ENCODE data around the gene MSMP.

The MSMP gene

DNA sequence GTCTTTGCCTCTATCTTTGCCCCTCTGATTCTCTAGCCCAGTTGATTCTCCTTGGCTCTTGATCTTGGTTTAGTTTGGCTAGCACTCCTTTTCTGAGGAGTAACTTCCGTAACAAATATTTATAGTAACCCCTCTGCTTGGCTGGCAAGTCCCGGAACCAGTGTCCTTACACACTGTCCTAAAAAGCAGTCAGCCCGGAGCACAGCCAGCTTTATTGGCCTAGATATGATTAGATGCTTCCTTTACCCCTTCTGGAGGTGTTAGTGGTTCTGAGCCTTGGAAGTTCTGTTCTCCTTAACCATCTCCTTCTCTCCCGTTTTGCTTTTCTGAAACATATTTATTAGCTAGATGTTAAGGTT is 17.0 kb upstream of the MSMP start:
- no peak for DNase-seq

GRCh38 chr9:35769763-35770162 is 15.7 kb upstream of the MSMP start:
- no peak for DNase-seq

DNA sequence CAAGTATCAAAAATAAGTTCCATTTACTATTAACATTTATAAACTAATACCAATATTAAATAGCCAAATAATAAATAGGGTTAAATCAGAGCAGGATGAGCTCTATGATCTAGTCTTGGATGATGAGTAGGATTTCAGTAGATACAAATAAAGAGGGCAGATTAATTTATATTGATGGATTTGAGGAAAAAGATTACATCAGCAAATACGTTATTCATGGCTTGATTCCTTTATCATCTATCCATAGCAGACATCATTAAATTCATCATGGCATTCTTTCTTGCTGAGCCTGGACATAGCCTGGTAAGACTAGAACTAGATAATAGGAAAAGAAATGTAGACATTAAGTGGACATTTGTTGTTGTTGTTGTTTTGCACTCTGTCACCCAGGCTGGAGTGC is 13.4 kb upstream of the MSMP start:
- DNase-seq, result no peak

GRCh38 chr9:35766997-35767396 is 12.9 kb upstream of the MSMP start:
- DNase-seq, result no peak

GRCh38 chr9:35763803-35764202 is 9.7 kb upstream of the MSMP start:
- DNase-seq, result no peak

- no peak for DNase-seq
Observed at GRCh38 chr9:35763181-35763580, 9.1 kb upstream of the MSMP start.

DNA sequence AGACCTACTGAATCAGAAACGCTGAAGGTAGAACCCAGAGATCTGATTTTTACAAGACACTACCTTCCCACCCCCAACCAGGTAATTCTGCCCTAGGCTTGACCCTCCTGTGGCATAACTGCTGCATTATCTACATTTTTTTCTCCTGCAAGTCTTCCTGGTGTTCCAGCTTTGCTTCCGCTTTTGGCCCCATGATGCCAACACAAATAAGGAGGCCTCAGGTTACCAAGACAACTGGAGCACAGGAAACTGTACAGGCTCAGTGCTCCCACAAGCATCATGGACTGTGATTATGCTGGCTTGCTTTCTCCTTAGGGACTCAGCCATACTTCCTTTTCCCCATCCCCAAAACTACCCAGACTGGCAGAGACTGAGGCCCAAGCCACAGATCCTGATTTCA is 6.6 kb upstream of the MSMP start:
- DNase-seq, result no peak

- DNase-seq, result no peak
Observed at GRCh38 chr9:35759795-35760194, 5.7 kb upstream of the MSMP start.

DNA sequence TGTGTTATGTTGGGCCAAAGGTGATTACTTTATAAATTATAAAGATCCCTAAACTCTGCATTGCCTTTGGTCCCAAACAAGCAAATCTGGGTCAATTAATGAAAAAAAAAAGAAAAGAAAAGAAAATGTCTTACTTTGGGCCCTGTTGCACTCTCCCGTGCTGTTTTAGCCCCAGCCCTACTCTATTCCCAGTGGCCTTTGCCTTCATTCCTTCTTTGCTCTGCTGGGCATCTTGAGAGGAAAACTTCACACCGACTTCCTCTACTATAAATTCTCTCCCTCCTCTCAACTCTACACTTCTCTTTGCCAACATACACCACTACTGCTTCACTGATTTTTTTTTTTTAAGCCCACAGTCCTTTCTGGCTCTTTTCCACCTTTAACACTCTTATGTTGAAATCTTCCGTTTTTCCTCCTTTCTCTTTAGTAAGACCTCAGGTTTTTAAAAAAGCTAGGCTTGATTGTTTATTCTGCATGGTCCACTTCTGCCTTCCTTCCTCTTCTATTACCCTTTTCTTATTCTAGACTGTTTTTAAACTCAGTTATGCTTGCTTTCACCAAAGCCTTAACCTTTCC is 4.5 kb upstream of the MSMP start:
- no peak for DNase-seq

GRCh38 chr9:35757892-35758275 is 3.8 kb upstream of the MSMP start:
- DNase-seq, result no peak

DNA sequence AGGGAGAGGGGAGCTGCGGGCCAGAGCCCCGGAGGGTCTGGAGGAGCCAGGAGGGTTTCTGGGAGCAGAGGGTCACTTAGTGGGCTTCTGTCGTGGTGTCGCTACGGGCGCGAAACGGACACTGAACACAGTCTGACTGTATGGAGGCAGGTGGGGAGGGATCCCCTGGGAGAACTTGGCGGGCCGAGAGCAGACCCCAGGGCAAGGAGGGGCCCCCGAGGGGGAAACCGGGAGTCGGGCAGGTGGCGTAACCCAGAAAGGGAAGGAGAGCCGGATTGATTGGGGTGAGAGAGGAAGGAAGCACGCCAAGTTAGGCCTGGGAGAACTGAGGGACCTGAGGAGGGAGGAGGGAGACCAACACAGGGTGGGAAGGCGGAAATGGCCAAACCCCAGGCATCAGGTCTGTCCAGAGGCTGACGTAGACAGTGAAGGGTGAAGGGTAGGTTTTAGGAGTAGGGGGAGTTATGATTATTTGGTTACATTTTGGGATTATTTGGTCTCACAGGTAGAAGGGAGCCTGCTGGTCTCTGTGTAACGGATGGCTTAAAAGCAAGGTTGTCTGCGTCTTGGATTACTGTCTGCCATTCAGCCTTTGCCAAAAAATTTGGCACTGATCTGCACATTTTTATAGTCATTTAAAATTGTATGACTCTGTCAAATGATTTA is 3.3 kb upstream of the MSMP start:
- peak; percentile 71 for DNase-seq

- peak; percentile 76 for DNase-seq
Observed at GRCh38 chr9:35756275-35757225, 2.5 kb upstream of the MSMP start.

DNA sequence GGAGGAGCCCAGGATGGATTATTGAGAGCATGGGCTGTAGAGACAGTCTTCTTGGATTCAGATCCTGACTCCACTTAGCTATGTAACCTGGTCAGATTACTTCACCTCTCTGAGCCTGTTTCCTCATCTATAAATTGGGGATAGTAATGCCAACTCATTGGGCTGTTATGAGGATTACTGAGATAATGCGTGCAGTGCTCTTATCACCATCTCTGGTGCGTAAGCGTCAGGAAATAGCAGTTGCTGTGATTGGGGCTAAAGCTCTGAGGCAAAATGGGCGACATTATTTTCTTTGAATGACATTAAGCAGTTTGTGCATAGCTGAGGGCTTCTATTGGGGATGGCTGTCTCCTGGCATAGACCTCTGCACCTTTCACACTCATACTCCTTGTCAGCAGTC is 995 bp upstream of the MSMP start:
- no peak for DNase-seq

DNA sequence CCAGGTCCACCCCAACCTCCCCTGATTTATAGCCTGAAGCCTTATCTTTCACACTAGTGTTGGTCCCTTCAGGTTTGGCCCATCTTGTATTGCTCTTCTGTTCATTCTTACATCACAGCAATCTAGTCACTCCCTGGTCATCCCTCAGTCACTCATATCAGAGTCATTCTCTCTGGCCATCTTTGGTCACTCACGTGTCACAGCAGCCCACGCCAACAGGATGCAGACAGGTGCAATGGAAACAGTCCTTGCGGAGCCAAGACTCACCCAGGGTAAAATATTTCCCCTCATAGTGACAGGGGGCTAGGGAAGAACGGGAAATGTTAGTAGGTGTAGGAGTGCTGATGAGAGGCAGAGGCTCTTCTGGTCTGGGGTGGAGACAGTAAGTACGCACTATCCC is 610 bp downstream of the MSMP start:
- no peak for DNase-seq

GRCh38 chr9:35750256-35750531 is 3.9 kb downstream of the MSMP start:
- DNase-seq, result no peak

- DNase-seq, result no peak
Observed at GRCh38 chr9:35749515-35750255, 4.4 kb downstream of the MSMP start.

DNA sequence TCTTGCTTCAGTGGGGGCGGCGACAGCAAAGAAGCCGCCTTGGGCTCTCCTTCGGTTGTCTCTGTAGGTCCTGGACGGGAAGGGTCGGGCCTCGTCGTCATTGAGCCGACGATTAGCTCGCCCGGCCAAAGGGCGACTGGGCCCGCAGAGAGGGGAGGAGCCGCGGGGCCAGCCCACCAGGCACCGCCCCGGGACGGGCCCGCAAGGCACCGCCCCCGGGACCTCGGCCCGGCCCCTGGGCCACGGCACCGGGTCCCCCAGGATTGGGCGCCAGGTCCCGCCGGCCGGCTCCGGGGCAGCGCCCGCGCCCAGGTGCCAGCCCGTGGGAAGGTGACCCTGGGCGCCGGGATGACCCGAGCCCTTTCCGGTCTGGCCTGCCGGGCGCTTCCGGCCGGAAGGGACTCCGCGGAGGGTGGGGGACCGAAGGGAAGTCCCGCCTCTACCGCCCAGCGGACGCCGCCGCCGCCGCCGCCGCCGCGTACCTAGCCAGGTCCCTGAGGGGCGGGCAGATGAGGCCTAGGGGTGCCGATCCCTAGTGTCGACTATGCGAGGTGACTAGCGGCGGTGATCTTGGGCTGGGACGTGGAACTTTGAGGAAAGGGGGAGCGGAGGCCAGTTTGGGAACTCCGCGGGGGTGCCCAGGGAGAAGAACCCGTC is 5.1 kb downstream of the MSMP start, which contains the start of the genes GBA2 and RGP1:
TSS of gene GBA2 (minus strand) at position 371 of the 657 bp plus-strand sequence. CDS start 524 bp downstream, outside the sequence.
TSS of gene RGP1 (plus strand) at position 430 of the 657 bp plus-strand sequence. CDS start 469 bp downstream, outside the sequence.
- DNase-seq, result peak; percentile 78

- no peak for DNase-seq
Observed at GRCh38 chr9:35748242-35748857, 5.7 kb downstream of the MSMP start.

- no peak for DNase-seq
Observed at GRCh38 chr9:35746583-35746982, 7.5 kb downstream of the MSMP start.

DNA sequence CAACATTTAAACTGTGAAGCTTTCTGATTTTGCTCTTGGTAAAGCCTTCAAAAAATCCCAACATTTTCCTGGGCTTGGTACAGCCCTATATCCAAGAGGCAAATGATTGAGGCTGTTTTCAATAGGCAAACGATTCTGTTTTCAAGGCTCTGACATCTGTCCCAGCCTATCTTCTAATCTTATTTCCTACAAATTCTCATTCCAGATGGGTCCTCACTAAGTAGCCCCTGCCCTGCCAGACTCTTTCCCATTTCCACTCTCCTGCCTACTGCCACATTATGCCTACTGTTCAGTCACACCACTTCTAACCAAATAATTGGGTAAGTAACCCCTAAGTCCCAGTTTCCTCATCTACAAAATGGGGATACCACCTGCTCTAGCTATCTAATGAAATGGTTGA is 8.5 kb downstream of the MSMP start:
- no peak for DNase-seq

- no peak for DNase-seq
Observed at GRCh38 chr9:35743880-35744518, 10.1 kb downstream of the MSMP start.

DNA sequence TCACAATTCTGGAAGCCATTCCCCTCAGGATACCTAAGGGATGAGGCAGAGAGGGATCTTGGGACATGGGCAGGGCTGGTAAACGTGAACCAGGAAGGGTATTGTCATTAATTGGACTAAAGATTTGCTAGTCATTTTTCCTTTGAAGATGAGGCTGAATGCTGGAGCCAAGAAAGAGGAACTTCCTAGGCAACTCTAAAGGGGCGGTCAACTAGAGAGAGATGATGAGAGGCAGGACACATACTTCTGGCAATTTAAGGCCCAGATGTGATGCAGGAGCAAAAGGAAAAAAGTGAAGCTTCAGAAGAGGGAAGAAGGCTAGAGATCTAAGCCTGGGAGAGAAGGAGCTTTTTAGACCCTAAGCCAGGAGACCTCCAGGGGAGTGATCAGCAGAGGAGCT is 10.6 kb downstream of the MSMP start:
- no peak for DNase-seq
